SK-N-SH (cell line): ENCODE data around the gene SLC39A3. TPM values are rescaled to one million over a fixed set of nuclear protein-coding genes. Genes with fewer than 3 reads are reported as not detected.

Experiments used
- CTCF ChIA-PET: fragments of 300-600, 350-600 bp; formaldehyde crosslinking; extraction: SDS; loops from one replicate; lab custom pipeline; 2021; lab: Yijun Ruan, JAX
- POLR2A ChIA-PET: fragments of 350-600 bp; sonication (Branson Sonifier 250); formaldehyde crosslinking; extraction: SDS; loops from one replicate; lab custom pipeline; 2020; ENCODE audit warnings: antibody characterized with exemption, inconsistent platforms; lab: Yijun Ruan, JAX
- DNase-seq: peaks from one replicate; pipeline ENCODE4 v3.0.0; 2012
- H2AFZ ChIP-seq: fragments of 200-600 bp; sonication (generic); 2 replicates; pipeline ENCODE4 v1.8.1; 2016; ENCODE audit warnings: antibody characterized with exemption, mild to moderate bottlenecking, low read depth
- H3F3A ChIP-seq: fragments of 200-600 bp; sonication (generic); replicated peaks from 2 replicates; pipeline ENCODE3; 2016; ENCODE audit warnings: antibody characterized with exemption, mild to moderate bottlenecking; ENCODE audit not compliant: insufficient read depth
- H3K27ac ChIP-seq, 2 experiments: fragments of 200-500 bp in 1 of 2; fragments of 200-600 bp in 1 of 2; sonication (Bioruptor generic) in 1 of 2; sonication (generic), shearing (Covaris generic) in 1 of 2; 2 replicates each; pipeline versions ENCODE4 v1.5.1 to v1.6.1; 2014 to 2016; ENCODE audit warnings: low read depth in 2 of 2, inconsistent platforms in 1 of 2, low read length in 1 of 2, mild to moderate bottlenecking in 1 of 2, mixed read lengths in 1 of 2
- H3K27me3 ChIP-seq: fragments of 200-600 bp; sonication (generic), shearing (Covaris generic); 2 replicates; pipeline ENCODE4 v1.6.1; 2016; ENCODE audit warnings: mixed run types; ENCODE audit not compliant: insufficient read depth
- H3K36me3 ChIP-seq, 2 experiments: fragments of 200-500 bp in 1 of 2; fragments of 200-600 bp in 1 of 2; sonication (Bioruptor generic) in 1 of 2; sonication (generic) in 1 of 2; replicated peaks in 1 of 2; 2 replicates each; pipeline versions ENCODE3 to v1.5.1; 2014 to 2016; ENCODE audit warnings: low read length in 1 of 2, mild to moderate bottlenecking in 1 of 2; ENCODE audit not compliant: insufficient read depth in 2 of 2, control insufficient read depth in 1 of 2
- H3K4me1 ChIP-seq, 2 experiments: fragments of 200-500 bp in 1 of 2; fragments of 200-600 bp in 1 of 2; sonication (Bioruptor generic) in 1 of 2; sonication (generic), shearing (Covaris generic) in 1 of 2; 2 replicates each; pipeline versions ENCODE4 v1.5.1 to v1.6.1; 2014 to 2016; ENCODE audit warnings: low read depth in 1 of 2, low read length in 1 of 2, mixed run types in 1 of 2; ENCODE audit not compliant: insufficient read depth in 2 of 2, control insufficient read depth in 1 of 2
- H3K4me2 ChIP-seq: fragments of 200-600 bp; sonication (generic), shearing (Covaris generic); 2 replicates; pipeline ENCODE4 v1.6.1; 2017; ENCODE audit warnings: mixed run types
- H3K4me3 ChIP-seq, 2 experiments: fragments of 200-500 bp in 1 of 2; fragments of 200-600 bp in 1 of 2; sonication (Bioruptor generic) in 1 of 2; sonication (generic), shearing (Covaris generic) in 1 of 2; 2 replicates each; pipeline versions ENCODE4 v1.5.1 to v1.8.1; 2014 to 2016; ENCODE audit warnings: low read depth in 2 of 2, inconsistent platforms in 1 of 2, low read length in 1 of 2, mild to moderate bottlenecking in 1 of 2, mixed read lengths in 1 of 2, moderate library complexity in 1 of 2
- H3K79me2 ChIP-seq: fragments of 200-600 bp; sonication (generic); 2 replicates; pipeline ENCODE4 v1.8.1; 2017; ENCODE audit warnings: mild to moderate bottlenecking; ENCODE audit not compliant: insufficient read depth
- H3K9ac ChIP-seq: fragments of 200-600 bp; sonication (generic); 2 replicates; pipeline ENCODE4 v1.6.1; 2017; ENCODE audit warnings: mixed run types
- H3K9me2 ChIP-seq: fragments of 200-600 bp; sonication (generic); 2 replicates; pipeline ENCODE4 v1.6.1; 2017; ENCODE audit warnings: mixed run types
- H3K9me3 ChIP-seq: fragments of 200-600 bp; sonication (generic); 2 replicates; pipeline ENCODE4 v1.6.1; 2017; ENCODE audit warnings: mixed run types, mild to moderate bottlenecking, moderate library complexity
- H4K20me1 ChIP-seq: fragments of 200-600 bp; sonication (generic); 2 replicates; pipeline ENCODE4 v1.6.1; 2017; ENCODE audit warnings: mild to moderate bottlenecking, mixed run types; ENCODE audit not compliant: insufficient read depth
- CHD2 ChIP-seq: fragments of 150-350 bp; IDR thresholded peaks from 2 replicates; pipeline ENCODE4 v1.6.1; 2018; ENCODE audit warnings: low read length; ENCODE audit not compliant: partially characterized antibody
- CTCF ChIP-seq: fragments of 200-600 bp; sonication (generic); IDR thresholded peaks from 2 replicates; pipeline ENCODE4 v1.6.1; 2017; ENCODE audit warnings: antibody characterized with exemption, mild to moderate bottlenecking, moderate library complexity
- ELF1 ChIP-seq: IDR thresholded peaks from 2 replicates; pipeline ENCODE4 v1.4.0; 2012
- EP300 ChIP-seq, 2 experiments: IDR thresholded peaks; 2 replicates each; pipeline versions ENCODE4 v1.4.0 to v1.6.1; 2012; ENCODE audit warnings: borderline replicate concordance in 1 of 2, low read depth in 1 of 2, low read length in 1 of 2
- FOXJ3 ChIP-seq: sonication (generic); formaldehyde crosslinking; IDR thresholded peaks from 2 replicates; pipeline ENCODE4 v1.5.1; 2020; ENCODE audit warnings: mild to moderate bottlenecking, missing genetic modification reagents
- FOXM1 ChIP-seq: IDR thresholded peaks from 2 replicates; pipeline ENCODE4 v1.4.0; 2012; ENCODE audit warnings: low read depth, mild to moderate bottlenecking
- GABPA ChIP-seq: IDR thresholded peaks from 2 replicates; pipeline ENCODE4 v1.4.0; 2012; ENCODE audit warnings: low read depth, mild to moderate bottlenecking
- GATA2 ChIP-seq: sonication (generic); formaldehyde crosslinking; IDR thresholded peaks from 2 replicates; pipeline ENCODE4 v1.5.0; 2020; ENCODE audit warnings: mild to moderate bottlenecking, missing genetic modification reagents
- JUND ChIP-seq: IDR thresholded peaks from 2 replicates; pipeline ENCODE4 v1.4.0; 2012
- MXI1 ChIP-seq: IDR thresholded peaks from 2 replicates; pipeline ENCODE4 v1.6.1; 2012; ENCODE audit warnings: mild to moderate bottlenecking, low read depth, low read length, improper control_type of control experiment
- PBX3 ChIP-seq: IDR thresholded peaks from 2 replicates; pipeline ENCODE4; 2012
- POLR2AphosphoS5 ChIP-seq: IDR thresholded peaks from 2 replicates; pipeline ENCODE4 v1.6.1; 2012; ENCODE audit warnings: low read depth, low read length
- RAD21 ChIP-seq: IDR thresholded peaks from 2 replicates; pipeline ENCODE4 v1.6.1; 2012; ENCODE audit warnings: mild to moderate bottlenecking, low read length
- RCOR1 ChIP-seq: fragments of 150-350 bp; IDR thresholded peaks from 2 replicates; pipeline ENCODE4 v1.6.1; 2017; ENCODE audit warnings: antibody characterized with exemption, low read length
- RXRA ChIP-seq: IDR thresholded peaks from 2 replicates; pipeline ENCODE4 v1.4.0; 2012; ENCODE audit warnings: low read depth, mild to moderate bottlenecking, borderline replicate concordance
- SMC3 ChIP-seq: IDR thresholded peaks from 2 replicates; pipeline ENCODE4 v1.6.1; 2012; ENCODE audit warnings: low read depth, low read length, improper control_type of control experiment
- TAF1 ChIP-seq: IDR thresholded peaks from 2 replicates; pipeline ENCODE4 v1.6.1; 2012; ENCODE audit warnings: low read depth, mild to moderate bottlenecking, low read length, moderate library complexity, borderline replicate concordance
- YY1 ChIP-seq: IDR thresholded peaks from 2 replicates; pipeline ENCODE4 v1.4.0; 2012; ENCODE audit warnings: low read depth, mild to moderate bottlenecking
- WGBS: methylation state at CpG from one replicate; pipeline ENCODE4 v1.1.6; 2017; ENCODE audit warnings: low lambda C conversion rate; 5-methylcytosine and 5-hydroxymethylcytosine counted together
- polyA plus RNA-seq, 3 experiments: library from polyadenylated mRNA; depleted of rRNA; stranded (reverse); fragments of >200 nt; gene quantifications; 2 replicates each; pipeline ENCODE4 v1.2.3, GENCODE V29; 2012
- TF ChIP-seq, protein P1 (sequence below): fragments of 150-350 bp; IDR thresholded peaks from 2 replicates; pipeline ENCODE4 v1.6.1; 2016; ENCODE audit warnings: mild to moderate bottlenecking, low read depth, low read length
- TF ChIP-seq, protein P2 (sequence below): IDR thresholded peaks from 2 replicates; pipeline ENCODE4 v1.6.1; 2012; ENCODE audit warnings: mild to moderate bottlenecking, low read depth, low read length, moderate library complexity

Gene SLC39A3
- polyA plus RNA-seq, 1 of the 3 experiments (the other 2 are of a cell fraction) = 45.2 TPM

DNA sequence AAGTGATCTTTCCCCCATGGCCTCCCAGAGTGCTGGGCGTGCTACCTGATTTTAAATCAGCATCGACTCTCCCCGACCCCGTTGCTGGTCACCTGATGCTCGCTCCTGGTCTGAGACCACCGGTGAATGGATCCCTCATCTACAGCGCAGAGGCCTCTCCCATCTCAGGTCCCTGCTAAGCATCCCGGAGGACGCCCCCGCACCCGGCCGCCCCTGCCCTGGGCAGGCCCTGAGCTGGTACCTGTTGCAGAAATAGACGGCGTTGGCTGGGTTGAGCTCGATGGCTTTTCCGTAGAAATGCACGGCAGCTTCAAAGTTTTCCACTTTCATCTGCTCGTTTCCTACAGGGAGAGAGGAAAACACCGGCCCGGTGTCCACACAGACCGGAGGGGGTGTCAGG, 25.1 kb upstream of the SLC39A3 start:
- CTCF ChIA-PET = interaction anchor here (0.6 kb wide), 1 partner anchor 152 kb away, joined by 3 read pairs; no protein-coding TSS in a partner anchor
- no peak for TF ChIP-seq RXRA
- TF ChIP-seq POLR2AphosphoS5 = no peak
- TF ChIP-seq RCOR1 = no peak
- TF ChIP-seq GATA2 (CRISPR knock-in tag) = no peak
- no peak for TF ChIP-seq ELF1
- TF ChIP-seq FOXJ3 (CRISPR knock-in tag) = no peak
- TF ChIP-seq MXI1 = no peak
- no peak for TF ChIP-seq EP300 (IDR thresholded peaks at IDR 0.05; ENCODE audit: borderline replicate concordance in 1 of 2, low read depth in 1 of 2, low read length in 1 of 2)
- TF ChIP-seq SMC3 = no peak
- no peak for TF ChIP-seq TAF1
- no peak for TF ChIP-seq RAD21
- TF ChIP-seq GABPA = no peak
- TF ChIP-seq, protein P1, sequence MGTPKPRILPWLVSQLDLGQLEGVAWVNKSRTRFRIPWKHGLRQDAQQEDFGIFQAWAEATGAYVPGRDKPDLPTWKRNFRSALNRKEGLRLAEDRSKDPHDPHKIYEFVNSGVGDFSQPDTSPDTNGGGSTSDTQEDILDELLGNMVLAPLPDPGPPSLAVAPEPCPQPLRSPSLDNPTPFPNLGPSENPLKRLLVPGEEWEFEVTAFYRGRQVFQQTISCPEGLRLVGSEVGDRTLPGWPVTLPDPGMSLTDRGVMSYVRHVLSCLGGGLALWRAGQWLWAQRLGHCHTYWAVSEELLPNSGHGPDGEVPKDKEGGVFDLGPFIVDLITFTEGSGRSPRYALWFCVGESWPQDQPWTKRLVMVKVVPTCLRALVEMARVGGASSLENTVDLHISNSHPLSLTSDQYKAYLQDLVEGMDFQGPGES = no peak
- TF ChIP-seq JUND = no peak
- no peak for TF ChIP-seq PBX3
- no peak for TF ChIP-seq YY1
- no peak for TF ChIP-seq FOXM1
- TF ChIP-seq, protein P2, sequence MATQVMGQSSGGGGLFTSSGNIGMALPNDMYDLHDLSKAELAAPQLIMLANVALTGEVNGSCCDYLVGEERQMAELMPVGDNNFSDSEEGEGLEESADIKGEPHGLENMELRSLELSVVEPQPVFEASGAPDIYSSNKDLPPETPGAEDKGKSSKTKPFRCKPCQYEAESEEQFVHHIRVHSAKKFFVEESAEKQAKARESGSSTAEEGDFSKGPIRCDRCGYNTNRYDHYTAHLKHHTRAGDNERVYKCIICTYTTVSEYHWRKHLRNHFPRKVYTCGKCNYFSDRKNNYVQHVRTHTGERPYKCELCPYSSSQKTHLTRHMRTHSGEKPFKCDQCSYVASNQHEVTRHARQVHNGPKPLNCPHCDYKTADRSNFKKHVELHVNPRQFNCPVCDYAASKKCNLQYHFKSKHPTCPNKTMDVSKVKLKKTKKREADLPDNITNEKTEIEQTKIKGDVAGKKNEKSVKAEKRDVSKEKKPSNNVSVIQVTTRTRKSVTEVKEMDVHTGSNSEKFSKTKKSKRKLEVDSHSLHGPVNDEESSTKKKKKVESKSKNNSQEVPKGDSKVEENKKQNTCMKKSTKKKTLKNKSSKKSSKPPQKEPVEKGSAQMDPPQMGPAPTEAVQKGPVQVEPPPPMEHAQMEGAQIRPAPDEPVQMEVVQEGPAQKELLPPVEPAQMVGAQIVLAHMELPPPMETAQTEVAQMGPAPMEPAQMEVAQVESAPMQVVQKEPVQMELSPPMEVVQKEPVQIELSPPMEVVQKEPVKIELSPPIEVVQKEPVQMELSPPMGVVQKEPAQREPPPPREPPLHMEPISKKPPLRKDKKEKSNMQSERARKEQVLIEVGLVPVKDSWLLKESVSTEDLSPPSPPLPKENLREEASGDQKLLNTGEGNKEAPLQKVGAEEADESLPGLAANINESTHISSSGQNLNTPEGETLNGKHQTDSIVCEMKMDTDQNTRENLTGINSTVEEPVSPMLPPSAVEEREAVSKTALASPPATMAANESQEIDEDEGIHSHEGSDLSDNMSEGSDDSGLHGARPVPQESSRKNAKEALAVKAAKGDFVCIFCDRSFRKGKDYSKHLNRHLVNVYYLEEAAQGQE = no peak
- TF ChIP-seq CHD2 = no peak
- TF ChIP-seq CTCF = no peak

More for the DNA sequence above, 25.1 kb upstream of the SLC39A3 start:
- Histone ChIP-seq H4K20me1 (peaks cover 12% of the 10 kb centered on the region), H3F3A (no peaks in the 10 kb centered on the region), H3K4me1 (no peaks in the 10 kb centered on the region), H3K9ac (no peak overlapping the region), H3K27me3 (no peaks in the 10 kb centered on the region), H3K27ac (no peak overlapping the region), H3K79me2 (peaks cover 18% of the 10 kb centered on the region), H3K9me3 (no peaks in the 10 kb centered on the region), H3K4me2 (no peak overlapping the region), H3K9me2 (no peaks in the 10 kb centered on the region), H3K36me3 (peaks cover 6 to 69% of the 10 kb centered on the region in 2 experiments), H2AFZ (no peak overlapping the region), H3K4me3 (no peak overlapping the region)
- POLR2A ChIA-PET = no interaction called here
- WGBS = 88% methylated on average over 9 of the region's 21 CpGs
- no peak for DNase-seq
